Type B pancreatic cell (in vitro differentiated cells): ENCODE data around the gene PDZD7. TPM values are rescaled to one million over a fixed set of nuclear protein-coding genes. Genes with fewer than 3 reads are reported as not detected.
A peak's percentile ranks its signal among the peaks of the same experiment; 100 is the strongest.

Source experiments
- DNase-seq: peaks from one replicate; pipeline ENCODE4 v3.0.0; 2021; ENCODE audit warnings: mixed read lengths; ENCODE audit not compliant: unreplicated experiment; ENCODE audit errors: extremely low spot score
- H3K27ac Mint-ChIP-seq: 2 replicates; pipeline ENCODE4 v1.8.0; 2021; ENCODE audit warnings: mild to moderate bottlenecking, mixed read lengths
- H3K27me3 Mint-ChIP-seq: 2 replicates; pipeline ENCODE4 v1.8.0; 2021; ENCODE audit warnings: mixed read lengths
- H3K36me3 Mint-ChIP-seq: 2 replicates; pipeline ENCODE4 v1.8.0; 2021; ENCODE audit warnings: mixed read lengths
- H3K4me1 Mint-ChIP-seq: one replicate; pipeline ENCODE4 v1.8.0; 2021; ENCODE audit warnings: mixed read lengths; ENCODE audit not compliant: unreplicated experiment
- H3K4me3 Mint-ChIP-seq: 2 replicates; pipeline ENCODE4 v1.8.0; 2021; ENCODE audit warnings: mild to moderate bottlenecking, mixed read lengths
- H3K9me3 Mint-ChIP-seq: 2 replicates; pipeline ENCODE4 v1.8.0; 2021; ENCODE audit warnings: mixed read lengths
- total RNA-seq: library from RNA; stranded (reverse); gene quantifications from 2 replicates; pipeline ENCODE4 v1.2.1, GENCODE V29; 2021; ENCODE audit warnings: low replicate concordance
- TF ChIP-seq, protein P1 (sequence below): fragments of 200-600 bp; sonication (generic); conservative IDR thresholded peaks from 2 replicates; pipeline ENCODE4 v1.5.0; 2021; ENCODE audit warnings: antibody characterized with exemption, mild to moderate bottlenecking

Gene PDZD7
- total RNA-seq, 1 donor from 2014 or later: 2.0 TPM

GRCh38 chr10:101027106-101027720 is 3.7 kb downstream of the PDZD7 start:
- peaks cover 24% of the 10 kb centered on the region for H3K4me1 Mint-ChIP-seq
- peak overlapping the region; percentile 47 for H3K4me3 Mint-ChIP-seq
- H3K9me3 Mint-ChIP-seq: no peaks in the 10 kb centered on the region
- H3K27ac Mint-ChIP-seq: peak overlapping the region; percentile 40
- no peak for DNase-seq
- H3K36me3 Mint-ChIP-seq: no peaks in the 10 kb centered on the region
- TF ChIP-seq, protein P1, sequence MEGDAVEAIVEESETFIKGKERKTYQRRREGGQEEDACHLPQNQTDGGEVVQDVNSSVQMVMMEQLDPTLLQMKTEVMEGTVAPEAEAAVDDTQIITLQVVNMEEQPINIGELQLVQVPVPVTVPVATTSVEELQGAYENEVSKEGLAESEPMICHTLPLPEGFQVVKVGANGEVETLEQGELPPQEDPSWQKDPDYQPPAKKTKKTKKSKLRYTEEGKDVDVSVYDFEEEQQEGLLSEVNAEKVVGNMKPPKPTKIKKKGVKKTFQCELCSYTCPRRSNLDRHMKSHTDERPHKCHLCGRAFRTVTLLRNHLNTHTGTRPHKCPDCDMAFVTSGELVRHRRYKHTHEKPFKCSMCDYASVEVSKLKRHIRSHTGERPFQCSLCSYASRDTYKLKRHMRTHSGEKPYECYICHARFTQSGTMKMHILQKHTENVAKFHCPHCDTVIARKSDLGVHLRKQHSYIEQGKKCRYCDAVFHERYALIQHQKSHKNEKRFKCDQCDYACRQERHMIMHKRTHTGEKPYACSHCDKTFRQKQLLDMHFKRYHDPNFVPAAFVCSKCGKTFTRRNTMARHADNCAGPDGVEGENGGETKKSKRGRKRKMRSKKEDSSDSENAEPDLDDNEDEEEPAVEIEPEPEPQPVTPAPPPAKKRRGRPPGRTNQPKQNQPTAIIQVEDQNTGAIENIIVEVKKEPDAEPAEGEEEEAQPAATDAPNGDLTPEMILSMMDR: no peak
- peaks cover 17% of the 10 kb centered on the region for H3K27me3 Mint-ChIP-seq

DNA sequence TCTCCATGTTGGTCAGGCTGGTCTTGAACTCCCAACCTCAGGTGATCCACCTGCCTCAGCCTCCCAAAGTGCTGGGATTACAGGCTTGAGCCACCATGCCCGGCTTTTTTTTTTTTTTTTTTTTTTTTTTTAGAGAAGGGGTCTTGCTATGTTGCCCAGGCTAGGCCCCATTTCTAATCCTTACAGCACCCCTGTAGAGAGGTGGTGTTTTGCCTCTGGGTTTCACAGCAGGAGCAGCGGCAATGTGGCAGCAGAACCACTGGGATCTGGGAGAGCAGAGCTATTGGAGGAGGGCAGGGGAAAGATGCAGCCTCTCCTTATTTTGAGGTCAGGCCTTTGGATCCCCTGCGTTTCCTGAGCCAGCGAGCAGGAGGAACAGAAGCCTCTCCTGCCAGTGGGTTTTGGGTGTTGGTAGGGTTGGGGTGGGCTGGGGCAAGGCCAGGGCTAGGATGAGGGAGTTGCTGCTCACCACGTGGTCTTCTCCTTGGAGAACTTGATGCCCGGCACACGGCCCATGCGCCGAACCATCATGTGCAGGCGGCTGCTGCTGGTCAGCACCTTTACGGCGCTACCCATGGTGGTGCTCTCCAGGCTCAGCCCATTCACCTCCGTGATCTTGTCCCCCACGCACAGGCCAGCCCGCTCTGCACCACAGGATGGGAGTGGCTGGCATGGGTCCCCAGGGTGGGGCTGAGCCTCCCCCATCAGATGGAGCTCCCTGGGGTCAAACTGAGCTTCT is 7.8 kb downstream of the PDZD7 start:
- TF ChIP-seq, protein P1: no peak
- Mint-ChIP-seq H3K4me3 (no peak overlapping the region), H3K27ac (no peak overlapping the region), H3K4me1 (peaks cover 24% of the 10 kb centered on the region), H3K27me3 (peaks cover 12% of the 10 kb centered on the region), H3K36me3 (no peaks in the 10 kb centered on the region), H3K9me3 (no peaks in the 10 kb centered on the region)
- DNase-seq: no peak

DNA sequence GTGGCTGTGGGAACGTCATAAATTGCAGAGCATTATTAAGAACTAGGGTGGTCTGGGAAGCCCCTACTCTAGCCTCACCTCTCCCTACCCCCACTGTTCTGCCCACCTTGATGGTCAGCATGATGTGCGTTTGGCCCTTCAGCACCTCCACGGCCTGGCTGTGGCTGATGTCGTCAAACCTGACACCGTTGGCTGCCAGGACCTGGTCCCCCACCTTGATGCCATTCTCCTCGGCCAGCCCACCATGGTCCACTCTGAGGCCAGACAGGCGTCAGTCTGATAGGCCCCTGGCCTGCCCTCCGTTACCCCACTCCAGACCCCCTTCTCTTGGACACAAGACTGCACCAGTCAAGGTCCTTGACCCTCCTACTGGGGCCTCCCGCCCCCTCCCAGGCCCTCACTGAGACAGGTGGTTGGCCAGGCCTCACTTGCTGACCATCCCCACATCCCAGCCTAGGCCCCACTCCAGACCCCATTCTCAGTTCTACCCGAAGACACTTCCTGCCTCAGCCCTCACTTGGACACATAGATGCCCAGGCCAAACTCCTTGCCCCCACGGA is 9.2 kb downstream of the PDZD7 start:
- TF ChIP-seq, protein P1: no peak
- H3K4me1 Mint-ChIP-seq: peaks cover 13% of the 10 kb centered on the region
- H3K27me3 Mint-ChIP-seq: peaks cover 23% of the 10 kb centered on the region
- no peaks in the 10 kb centered on the region for H3K36me3 Mint-ChIP-seq
- no peaks in the 10 kb centered on the region for H3K9me3 Mint-ChIP-seq
- H3K27ac Mint-ChIP-seq: no peak overlapping the region
- H3K4me3 Mint-ChIP-seq: no peak overlapping the region
- no peak for DNase-seq

DNA sequence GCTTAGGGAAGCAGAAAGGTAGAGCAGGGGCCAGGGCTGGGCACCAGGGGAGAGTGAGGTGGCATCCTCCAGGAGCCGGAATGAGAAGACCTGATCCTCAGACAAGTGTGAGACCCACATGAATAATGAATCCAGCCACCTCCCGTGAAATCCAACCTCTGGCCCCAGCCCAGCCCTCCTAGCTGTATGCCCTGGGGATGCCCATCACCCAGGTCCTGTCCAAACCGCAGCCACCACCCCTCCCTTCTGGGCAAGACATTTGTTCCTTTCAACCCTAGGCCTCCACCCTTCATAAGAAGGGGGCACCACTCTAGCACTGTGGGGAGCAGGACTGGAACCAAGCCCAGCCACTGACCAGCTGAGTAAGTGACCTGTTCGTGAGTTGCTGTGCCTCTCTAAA is 9.7 kb downstream of the PDZD7 start:
- Mint-ChIP-seq H3K27ac (no peak overlapping the region), H3K4me3 (no peak overlapping the region), H3K27me3 (peaks cover 28% of the 10 kb centered on the region), H3K9me3 (no peaks in the 10 kb centered on the region), H3K4me1 (peaks cover 16% of the 10 kb centered on the region), H3K36me3 (no peaks in the 10 kb centered on the region)
- peak; percentile 64 for DNase-seq
- TF ChIP-seq, protein P1: no peak

DNA sequence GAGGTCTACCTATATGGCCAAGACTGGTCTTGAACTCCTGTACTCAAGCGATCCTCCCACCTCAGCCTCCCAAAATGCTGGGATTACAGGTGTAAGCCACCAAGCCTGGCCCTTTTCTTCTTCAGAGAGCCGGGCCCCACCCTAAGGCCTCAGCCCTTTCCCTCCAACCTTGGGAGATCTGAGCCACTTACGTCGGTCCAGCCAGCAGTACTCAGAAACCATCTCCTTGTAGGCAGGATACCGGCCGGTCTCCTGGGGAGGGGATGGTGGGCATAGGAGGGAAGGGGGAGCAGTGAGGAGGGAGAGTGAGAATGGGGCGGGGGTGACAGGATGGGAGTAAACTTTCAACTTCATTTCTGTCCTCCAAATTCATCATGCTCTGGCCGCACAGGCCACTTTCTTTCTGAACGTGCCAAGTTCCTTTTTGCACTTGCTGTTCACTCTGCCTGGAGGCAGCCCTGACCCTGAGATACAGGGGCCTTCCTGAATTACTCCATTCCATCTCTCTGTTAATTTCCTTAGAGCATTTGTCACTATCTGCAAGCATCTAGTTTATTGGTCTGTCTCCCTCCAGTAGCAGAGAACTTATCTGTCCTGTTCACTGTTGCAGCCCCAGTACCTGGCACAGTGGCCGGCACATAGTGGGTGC is 10.4 kb downstream of the PDZD7 start:
- no peaks in the 10 kb centered on the region for H3K9me3 Mint-ChIP-seq
- peaks cover 19% of the 10 kb centered on the region for H3K4me1 Mint-ChIP-seq
- peaks cover 31% of the 10 kb centered on the region for H3K27me3 Mint-ChIP-seq
- DNase-seq: no peak
- H3K4me3 Mint-ChIP-seq: peak overlapping the region; percentile 51
- peak overlapping the region; percentile 27 for H3K27ac Mint-ChIP-seq
- TF ChIP-seq, protein P1: no peak
- no peaks in the 10 kb centered on the region for H3K36me3 Mint-ChIP-seq
